ENCODE results near the gene TRABD. TPM values are rescaled to one million over a fixed set of nuclear protein-coding genes. Genes with fewer than 3 reads are reported as not detected.
A peak's percentile ranks its signal among the peaks of the same experiment; 100 is the strongest.

Gene TRABD
- total RNA-seq, 1 donor from 2014 or later: 21.0 TPM

DNA sequence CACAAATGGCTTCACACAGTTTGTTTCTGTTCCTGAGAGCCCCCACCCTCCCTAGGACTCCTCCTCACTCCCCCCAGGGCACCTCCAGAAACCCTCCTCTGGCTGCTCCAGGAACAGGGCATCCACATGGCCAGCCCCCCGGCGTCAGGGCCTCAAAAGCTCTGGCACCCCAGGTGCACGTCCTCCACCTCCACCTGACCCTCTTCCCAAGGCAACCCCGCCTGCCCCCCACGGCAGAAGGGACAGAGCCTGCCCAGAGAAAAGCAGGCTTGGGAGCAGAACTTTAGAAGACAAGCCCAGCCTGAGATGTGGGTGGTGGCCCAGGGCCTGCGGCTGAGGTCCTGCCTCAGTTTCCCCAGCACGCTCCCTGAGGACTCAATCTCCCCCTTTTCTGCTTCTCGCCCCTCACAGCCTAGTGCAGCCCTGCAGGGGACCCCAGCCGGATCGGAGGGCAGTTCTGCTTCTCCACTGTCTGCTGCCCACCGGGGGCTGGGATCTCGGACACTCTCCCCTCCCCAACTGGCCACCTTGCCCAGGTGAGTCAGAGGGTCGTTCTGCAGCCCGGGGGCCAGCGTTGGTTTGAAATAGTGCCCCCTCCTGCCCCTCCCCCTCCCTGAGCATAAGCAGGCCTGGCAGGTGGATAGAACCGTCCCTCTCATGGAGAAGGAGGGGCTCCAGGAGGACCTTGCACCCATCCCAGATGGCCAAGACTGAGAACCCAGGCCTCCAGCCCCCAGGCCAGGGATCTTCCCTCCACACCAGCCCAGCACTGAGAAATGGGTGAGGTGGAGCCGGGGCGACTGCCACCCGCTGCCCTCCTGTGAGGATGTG, 2.4 kb upstream of the TRABD start:
- Histone ChIP-seq H3K9me3 (replicated peaks) (no peaks in the 10 kb centered on the region), H3K27ac (replicated peaks) (peak overlapping the region; percentile 76), H3K4me3 (no peak overlapping the region), H3K4me1 (peaks cover 46% of the 10 kb centered on the region), H3K27me3 (ENCODE audit: low read depth) (peaks cover 24% of the 10 kb centered on the region), H3K36me3 (no peaks in the 10 kb centered on the region)
- TF ChIP-seq, protein P1, sequence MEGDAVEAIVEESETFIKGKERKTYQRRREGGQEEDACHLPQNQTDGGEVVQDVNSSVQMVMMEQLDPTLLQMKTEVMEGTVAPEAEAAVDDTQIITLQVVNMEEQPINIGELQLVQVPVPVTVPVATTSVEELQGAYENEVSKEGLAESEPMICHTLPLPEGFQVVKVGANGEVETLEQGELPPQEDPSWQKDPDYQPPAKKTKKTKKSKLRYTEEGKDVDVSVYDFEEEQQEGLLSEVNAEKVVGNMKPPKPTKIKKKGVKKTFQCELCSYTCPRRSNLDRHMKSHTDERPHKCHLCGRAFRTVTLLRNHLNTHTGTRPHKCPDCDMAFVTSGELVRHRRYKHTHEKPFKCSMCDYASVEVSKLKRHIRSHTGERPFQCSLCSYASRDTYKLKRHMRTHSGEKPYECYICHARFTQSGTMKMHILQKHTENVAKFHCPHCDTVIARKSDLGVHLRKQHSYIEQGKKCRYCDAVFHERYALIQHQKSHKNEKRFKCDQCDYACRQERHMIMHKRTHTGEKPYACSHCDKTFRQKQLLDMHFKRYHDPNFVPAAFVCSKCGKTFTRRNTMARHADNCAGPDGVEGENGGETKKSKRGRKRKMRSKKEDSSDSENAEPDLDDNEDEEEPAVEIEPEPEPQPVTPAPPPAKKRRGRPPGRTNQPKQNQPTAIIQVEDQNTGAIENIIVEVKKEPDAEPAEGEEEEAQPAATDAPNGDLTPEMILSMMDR (IDR thresholded peaks at IDR 0.05; ENCODE audit: borderline replicate concordance): no peak
- no peak for DNase-seq
- intact Hi-C loops (cut with micrococcal nuclease): no loop called here

DNA sequence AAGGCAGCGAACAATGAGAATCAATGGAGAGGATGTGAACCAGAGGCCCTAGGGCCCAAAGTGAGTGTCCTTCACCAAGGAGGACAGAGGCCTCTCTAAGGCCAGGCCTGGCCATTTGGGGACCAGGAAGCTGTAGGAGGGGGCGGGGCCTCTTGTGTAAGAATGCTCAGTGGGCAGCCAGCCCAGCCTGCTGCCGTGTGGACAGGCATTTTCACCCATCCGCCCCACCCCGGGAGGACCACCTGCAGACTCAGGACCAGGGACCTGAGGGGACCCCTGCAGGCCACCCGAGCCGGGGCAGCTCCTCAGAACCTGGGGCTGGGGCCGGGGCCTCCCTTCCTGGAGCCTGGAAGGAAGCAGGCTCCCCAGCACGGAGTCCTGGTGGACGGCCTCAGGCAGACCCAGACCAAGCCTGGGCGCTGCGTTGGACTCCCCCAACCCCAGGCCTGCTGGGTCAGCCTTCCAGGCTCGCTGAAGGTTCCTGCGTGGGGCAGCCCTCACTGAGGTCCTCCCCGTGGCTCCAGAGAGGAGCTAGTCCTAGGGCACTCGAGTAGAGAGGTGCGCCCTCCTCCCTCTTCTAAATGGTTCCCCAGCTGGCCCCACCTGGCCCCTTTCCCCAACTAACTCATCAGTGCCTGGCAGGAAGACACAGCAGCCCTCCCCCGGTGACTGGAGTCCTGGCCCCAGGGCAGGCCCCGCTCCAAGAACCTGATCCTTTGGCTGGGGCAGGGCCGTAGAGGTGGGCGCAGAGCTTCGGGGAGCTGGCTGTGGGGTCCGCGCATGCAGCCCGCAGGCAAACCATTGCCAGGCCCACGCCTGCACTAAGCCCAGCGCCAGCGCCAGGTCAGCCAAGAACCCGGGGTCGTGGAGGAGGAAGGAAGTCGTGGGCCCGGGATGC, 1.5 kb upstream of the TRABD start:
- Histone ChIP-seq H3K27me3 (ENCODE audit: low read depth) (peaks cover 15% of the 10 kb centered on the region), H3K27ac (replicated peaks) (peak overlapping the region; percentile 76), H3K9me3 (replicated peaks) (no peaks in the 10 kb centered on the region), H3K4me3 (peak overlapping the region; percentile 85), H3K4me1 (peaks cover 55% of the 10 kb centered on the region), H3K36me3 (no peaks in the 10 kb centered on the region)
- DNase-seq: peak; percentile 82
- intact Hi-C loops (cut with micrococcal nuclease): no loop called here
- TF ChIP-seq, protein P1 (IDR thresholded peaks at IDR 0.05; ENCODE audit: borderline replicate concordance): no peak

DNA sequence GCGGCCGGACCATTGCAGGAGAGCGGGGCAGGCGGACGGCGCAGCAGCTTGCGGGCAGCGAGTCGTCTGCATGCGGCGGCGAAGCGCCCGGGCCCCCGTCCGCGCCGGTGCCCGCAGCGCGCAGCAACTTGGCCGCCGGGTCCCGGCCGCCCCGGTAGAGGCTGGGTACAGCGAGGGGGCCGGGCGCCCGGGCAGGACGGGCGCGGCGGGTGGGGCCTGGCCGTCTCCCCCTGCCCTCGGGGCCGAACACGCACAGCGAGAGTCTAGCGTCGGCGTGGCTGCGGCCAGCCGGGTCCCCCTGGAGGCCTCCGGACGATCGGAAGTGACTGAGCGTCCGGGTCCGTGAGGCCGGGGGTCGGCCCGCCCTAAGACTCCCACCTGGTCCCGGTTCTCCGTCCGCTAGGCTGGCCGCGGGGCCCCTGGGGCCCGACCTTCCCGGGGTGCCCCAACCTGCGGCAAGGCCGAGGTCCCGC, 775 bp upstream of the TRABD start:
- Histone ChIP-seq H3K4me3 (peak overlapping the region; percentile 85), H3K4me1 (peaks cover 62% of the 10 kb centered on the region), H3K9me3 (replicated peaks) (no peaks in the 10 kb centered on the region), H3K27me3 (ENCODE audit: low read depth) (peaks cover 8% of the 10 kb centered on the region), H3K27ac (replicated peaks) (peak overlapping the region; percentile 76), H3K36me3 (no peaks in the 10 kb centered on the region)
- intact Hi-C loops (cut with micrococcal nuclease): no loop called here
- TF ChIP-seq, protein P1 (IDR thresholded peaks at IDR 0.05; ENCODE audit: borderline replicate concordance): no peak
- DNase-seq: no peak

DNA sequence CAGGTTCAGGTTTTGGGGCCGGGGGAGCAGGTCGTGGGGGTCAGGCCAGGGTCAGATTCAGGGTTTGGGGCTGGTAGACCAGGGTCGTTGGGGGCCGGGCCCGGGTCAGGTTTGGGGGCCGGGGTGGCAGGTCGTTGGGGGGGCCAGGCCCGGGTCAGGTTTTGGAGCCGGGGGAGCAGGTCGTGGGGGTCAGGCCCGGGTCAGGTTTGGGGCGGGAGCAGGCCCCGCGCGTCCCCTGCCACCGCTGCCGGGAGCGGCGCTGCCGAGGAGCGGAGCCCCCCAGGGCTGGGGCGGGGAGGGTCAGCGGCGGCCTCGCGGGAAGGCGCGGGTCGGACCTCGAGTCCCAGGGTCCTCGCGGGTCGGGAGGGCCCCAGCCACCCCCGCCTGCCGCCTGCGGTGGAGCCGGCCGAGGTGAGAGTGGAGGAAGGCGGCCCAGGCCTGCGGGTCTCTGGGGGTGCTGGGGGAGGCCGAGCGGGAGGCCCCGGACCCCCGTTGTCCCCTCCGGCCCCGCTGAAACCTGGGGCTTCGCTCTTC, 535 bp downstream of the TRABD start:
- DNase-seq: no peak
- H3K9me3 ChIP-seq (replicated peaks): no peaks in the 10 kb centered on the region
- TF ChIP-seq, protein P1 (IDR thresholded peaks at IDR 0.05; ENCODE audit: borderline replicate concordance): no peak
- H3K36me3 ChIP-seq: no peaks in the 10 kb centered on the region
- H3K4me1 ChIP-seq: peaks cover 75% of the 10 kb centered on the region
- intact Hi-C loops (cut with micrococcal nuclease): no loop called here
- H3K27me3 ChIP-seq (ENCODE audit: low read depth): no peaks in the 10 kb centered on the region
- H3K4me3 ChIP-seq: peak overlapping the region; percentile 85
- peak overlapping the region; percentile 69 for H3K27ac ChIP-seq (replicated peaks)

DNA sequence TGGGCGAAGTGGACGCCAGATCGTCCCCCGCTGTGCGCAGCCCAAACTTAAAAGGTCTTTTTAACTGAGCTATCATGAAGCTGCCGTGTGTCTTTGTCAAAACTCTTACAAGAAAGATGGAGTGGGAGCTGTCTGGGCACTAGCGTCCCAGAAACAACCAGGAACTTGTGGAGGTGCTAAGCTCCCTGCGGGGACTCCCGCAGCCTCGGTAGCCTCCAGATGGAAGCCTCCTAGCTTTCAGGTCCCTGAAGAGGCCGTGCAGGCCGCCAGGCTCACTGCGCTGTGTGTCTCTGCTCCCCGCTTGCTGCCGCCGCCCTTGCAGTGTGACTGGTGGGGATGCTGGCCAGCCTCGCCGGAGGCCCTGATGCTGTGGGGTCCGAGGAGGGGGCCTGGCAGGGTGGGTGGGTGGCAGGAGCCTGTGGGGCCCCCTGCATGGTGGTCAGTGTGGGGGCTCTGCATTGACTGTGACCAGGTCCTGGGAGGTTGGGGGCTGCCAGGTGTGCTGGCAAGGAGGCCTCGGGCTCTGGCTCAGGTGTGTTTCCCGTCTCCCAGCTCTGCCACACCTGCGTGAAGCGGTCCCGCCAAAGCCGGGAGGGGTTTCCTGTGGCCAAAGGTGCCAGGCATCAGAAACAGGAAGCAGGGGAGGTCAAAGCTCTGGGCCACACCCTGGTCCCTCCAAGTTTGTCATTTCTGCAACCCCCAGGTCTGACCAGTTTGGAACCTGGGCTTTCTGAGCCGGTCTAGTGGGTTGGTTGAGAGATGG, 1.2 kb downstream of the TRABD start:
- H3K4me1 ChIP-seq: peaks cover 80% of the 10 kb centered on the region
- TF ChIP-seq, protein P1 (IDR thresholded peaks at IDR 0.05; ENCODE audit: borderline replicate concordance): no peak
- H3K27ac ChIP-seq (replicated peaks): peak overlapping the region; percentile 69
- no peaks in the 10 kb centered on the region for H3K36me3 ChIP-seq
- no peak for DNase-seq
- H3K27me3 ChIP-seq (ENCODE audit: low read depth): no peaks in the 10 kb centered on the region
- H3K9me3 ChIP-seq (replicated peaks): no peaks in the 10 kb centered on the region
- peak overlapping the region; percentile 85 for H3K4me3 ChIP-seq
- intact Hi-C loops (cut with micrococcal nuclease): no loop called here
